GM13976 (cell line): ENCODE data around the gene WDR90.
"Not testable (repeated sequence)": the region's sequence is repeated elsewhere in the genome, so short reads cannot be mapped to it uniquely, and the experiment has no call there.

ENCODE experiments used
- DNase-seq: peaks from one replicate; pipeline ENCODE4 v3.0.0; 2012; ENCODE audit warnings: low spot score
- CTCF ChIP-seq: IDR thresholded peaks from 2 replicates; pipeline ENCODE4 v1.5.1; 2012; ENCODE audit warnings: borderline replicate concordance, mild to moderate bottlenecking; ENCODE audit not compliant: insufficient read depth; ENCODE audit errors: extremely low read depth, missing control alignments, control extremely low read depth
- in situ Hi-C: fragments of 300-500 bp; cut with MboI; formaldehyde crosslinking; loops from one replicate; pipeline ENCODE4 v1.12.0; 2022; ENCODE audit warnings: low sequenced_read_pairs, mixed read lengths, inconsistent platforms; ENCODE audit not compliant: unreplicated experiment

Gene WDR90

GRCh38 chr16:684071-684794, 35.1 kb downstream of the WDR90 start, which contains the start of gene JMJD8:
Gene JMJD8, minus strand, starts transcription at chr16:684334. Its CDS starts 15 bp downstream, at chr16:684319.
- peak; percentile 99 for DNase-seq
- in situ Hi-C loops = no loop called here
- TF ChIP-seq CTCF = no peak

GRCh38 chr16:684961-685696, 36.0 kb downstream of the WDR90 start:
- in situ Hi-C loops = no loop called here

GRCh38 chr16:685967-686366, 36.8 kb downstream of the WDR90 start:
- peak; percentile 38 for TF ChIP-seq CTCF
- in situ Hi-C loops = no loop called here
- no peak for DNase-seq

More at GRCh38 chr16:684961-685696, 36.0 kb downstream of the WDR90 start:
- no peak for TF ChIP-seq CTCF
- DNase-seq = no peak

GRCh38 chr16:686459-687260, 37.5 kb downstream of the WDR90 start:
- TF ChIP-seq CTCF = no peak
- in situ Hi-C loops = no loop called here
- DNase-seq = no peak

- no peak for DNase-seq
- TF ChIP-seq CTCF = no peak
These were observed 38.3 kb downstream of the WDR90 start for GRCh38 chr16:687499-687898.

GRCh38 chr16:689175-689897, 40.2 kb downstream of the WDR90 start:
- no peak for TF ChIP-seq CTCF
- DNase-seq = no peak
- in situ Hi-C loops = no loop called here

More at GRCh38 chr16:687499-687898, 38.3 kb downstream of the WDR90 start:
- in situ Hi-C loops = no loop called here

GRCh38 chr16:691242-691641, 42.1 kb downstream of the WDR90 start:
- in situ Hi-C loops, DNase-seq: not testable (repeated sequence)
